Activated CD8-positive, alpha-beta memory T cell treated with anti-CD3 and anti-CD28 coated beads for 4 hours (primary cell): ENCODE data around the gene TNNI3K.

ENCODE experiments used
- DNase-seq, 2 donors: peaks; one replicate each; pipeline ENCODE4 v3.0.0-alpha.2; 2020; ENCODE audit warnings: low read depth in 2 of 2

The TNNI3K gene

DNA sequence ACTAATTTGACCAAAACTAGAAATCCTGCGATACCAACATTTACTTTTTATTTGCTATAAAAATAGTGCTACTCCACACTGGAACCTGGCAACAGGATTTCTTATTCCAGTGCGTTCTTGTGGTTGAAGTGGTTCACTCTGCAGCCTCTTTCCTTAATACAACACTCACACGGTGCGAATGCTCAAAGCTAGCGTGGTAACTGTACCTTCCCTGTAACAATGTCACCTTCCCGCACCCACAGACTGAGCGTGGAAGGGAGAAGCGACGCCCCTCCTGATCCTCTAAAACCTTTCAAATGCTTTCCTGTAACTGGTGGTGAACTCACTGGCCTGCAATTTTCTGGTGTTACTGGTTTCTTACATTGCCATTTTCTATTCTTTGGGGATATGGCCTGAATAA lies 145.1 kb downstream of the TNNI3K start:
- no peak for DNase-seq

DNA sequence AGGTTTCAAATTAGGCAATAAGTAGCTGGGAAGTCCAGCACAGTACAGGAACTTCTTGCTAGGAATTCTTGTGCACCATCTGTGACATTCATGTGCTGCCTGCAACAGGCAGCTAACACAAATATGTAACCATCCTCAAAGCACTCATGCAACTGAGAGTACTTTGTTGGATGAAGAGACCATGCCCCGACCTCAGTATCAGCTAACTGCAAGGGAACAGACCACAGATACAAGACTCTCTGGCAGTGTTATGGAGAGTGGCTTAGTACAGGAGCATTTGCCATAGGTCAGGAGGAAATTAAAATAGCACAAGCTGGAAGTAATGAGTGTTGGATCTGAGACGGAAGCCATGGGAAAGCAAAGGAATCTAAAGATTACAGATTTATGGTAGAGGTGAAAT lies 153.7 kb downstream of the TNNI3K start:
- DNase-seq = no peak

DNA sequence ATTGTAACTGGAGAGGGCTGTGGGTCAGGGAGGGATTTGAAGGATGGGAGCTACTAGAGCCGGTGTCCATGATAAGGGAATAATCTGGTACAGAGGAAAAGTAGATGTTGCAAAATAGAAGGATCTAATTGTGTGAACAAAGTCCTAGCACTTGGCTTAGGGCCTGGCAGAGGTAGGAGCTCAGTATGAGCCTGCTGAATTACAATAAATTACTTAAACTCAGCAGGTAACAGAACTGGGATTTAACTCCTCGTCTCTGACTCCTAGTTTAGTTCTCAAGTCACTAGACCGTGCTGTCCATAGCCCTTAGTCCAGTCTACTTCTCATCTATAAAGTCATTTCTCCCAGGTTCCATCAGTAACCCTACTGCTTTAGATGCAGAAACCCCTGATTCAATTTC lies 157.0 kb downstream of the TNNI3K start:
- DNase-seq = no peak

DNA sequence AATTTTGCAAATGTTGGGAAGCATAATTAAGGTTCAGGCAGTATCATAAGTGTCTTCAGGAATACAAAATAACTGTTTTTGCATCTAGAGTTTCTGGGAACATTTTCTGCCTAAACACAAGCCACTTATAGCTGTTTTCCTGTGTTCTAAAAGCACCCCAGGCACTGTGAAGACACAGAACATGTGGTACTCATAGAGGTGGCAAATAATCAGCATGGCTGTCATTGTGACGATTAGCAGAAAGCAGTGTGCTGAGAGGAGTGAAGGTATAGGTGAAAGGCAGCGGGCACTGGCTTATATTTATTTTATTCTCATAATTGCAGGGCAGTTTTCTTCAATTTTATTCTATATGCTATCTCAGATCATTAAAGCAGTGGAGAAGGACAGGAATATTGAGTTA lies 157.7 kb downstream of the TNNI3K start:
- no peak for DNase-seq

DNA sequence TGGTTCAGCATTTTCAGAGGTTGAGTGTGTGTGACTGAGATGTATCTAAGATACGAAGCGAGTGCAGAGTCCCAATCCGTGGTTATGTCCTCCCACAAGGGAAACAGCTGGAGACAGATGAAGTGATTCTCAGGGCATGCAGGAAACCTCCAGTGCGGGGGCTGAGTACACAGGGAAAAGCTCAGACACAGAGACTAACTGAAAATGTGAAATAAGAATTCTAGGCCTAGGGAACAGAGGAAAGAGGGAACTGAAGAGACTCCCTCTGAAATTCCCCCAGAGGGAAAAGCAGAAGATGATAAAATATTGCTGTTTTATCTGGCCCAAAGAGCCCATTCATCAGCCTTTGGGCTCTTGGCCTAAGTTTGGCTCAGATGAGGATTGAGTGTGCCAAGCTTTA lies 160.4 kb downstream of the TNNI3K start:
- DNase-seq = no peak

GRCh38 chr1:74396462-74396861 lies 161.3 kb downstream of the TNNI3K start:
- DNase-seq = no peak

DNA sequence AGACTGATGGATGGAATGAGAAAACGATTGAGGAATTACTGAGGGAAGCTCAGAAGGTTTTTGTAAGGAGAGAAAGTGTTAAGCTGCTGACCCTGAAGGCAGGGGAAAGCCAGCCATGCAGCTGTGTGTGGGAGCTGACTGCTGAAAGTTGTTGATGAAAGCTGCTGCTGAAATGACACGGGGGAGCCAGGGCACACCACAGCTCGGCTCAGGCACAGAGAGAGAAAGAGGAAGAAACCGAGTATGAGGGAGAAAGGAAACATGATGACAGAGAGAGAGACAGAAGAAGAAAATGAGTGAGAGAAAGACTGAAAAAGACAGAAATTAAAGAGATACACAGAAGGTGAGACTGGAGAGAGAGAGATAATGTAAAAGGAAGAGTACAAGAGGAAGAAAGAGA lies 161.7 kb downstream of the TNNI3K start:
- no peak for DNase-seq

DNA sequence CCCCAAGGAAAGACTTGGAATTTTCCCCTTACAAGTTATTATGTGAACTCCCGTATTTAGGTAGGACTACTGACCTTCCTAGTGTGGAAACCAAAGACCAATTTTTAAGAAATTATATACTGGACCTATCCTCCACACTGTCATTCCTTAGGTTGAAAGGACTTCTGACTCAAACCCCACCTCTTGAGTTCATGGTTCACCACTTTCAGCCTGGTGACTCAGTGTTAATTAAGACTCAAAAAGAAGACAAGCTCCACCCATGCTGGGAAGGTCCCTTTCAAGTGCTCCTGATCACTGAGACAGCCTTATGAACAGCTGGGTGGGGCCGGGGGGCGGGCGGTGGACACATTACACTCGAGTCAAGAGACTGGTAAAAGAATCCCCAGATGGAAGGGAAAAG lies 164.1 kb downstream of the TNNI3K start:
- no peak for DNase-seq

DNA sequence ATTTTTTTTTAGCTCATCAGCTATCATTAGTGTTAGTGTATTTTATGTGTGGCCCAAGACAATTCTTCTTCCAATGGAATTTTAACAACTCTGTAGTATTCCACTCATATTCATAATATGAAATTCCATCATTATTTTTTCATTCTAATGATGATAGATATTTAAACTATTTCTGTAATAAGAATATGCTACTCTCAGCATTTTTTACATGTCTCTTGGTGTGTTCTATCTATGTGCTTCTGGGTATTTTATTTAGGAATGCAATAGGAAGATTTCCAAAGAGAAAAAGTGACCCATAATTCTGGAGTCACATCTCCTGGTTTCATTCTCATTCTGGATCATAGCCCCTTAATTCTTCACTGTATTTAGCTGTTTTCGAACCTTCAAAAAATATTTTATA lies 167.7 kb downstream of the TNNI3K start:
- no peak for DNase-seq

- no peak for DNase-seq
These were observed 168.4 kb downstream of the TNNI3K start for GRCh38 chr1:74403606-74404005.

DNA sequence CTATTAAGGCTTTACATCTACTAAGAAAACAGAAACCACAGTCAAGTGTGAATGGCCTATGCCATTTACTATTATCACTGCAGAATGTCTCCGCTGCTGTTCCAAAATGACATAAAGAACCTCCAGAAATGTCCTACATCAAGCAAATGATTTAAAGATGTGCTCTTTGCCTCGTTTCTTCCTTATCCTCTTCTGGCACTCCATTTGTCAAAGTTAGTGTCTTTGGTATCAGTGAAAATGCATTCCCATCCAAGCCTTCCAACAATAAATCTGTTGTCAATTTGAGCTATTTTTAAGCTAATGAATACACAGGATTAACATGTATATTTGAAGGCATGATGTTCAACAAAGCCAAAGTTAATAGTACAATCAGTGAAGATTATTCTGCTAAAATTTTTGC lies 171.6 kb downstream of the TNNI3K start:
- no peak for DNase-seq

GRCh38 chr1:74407902-74408301 lies 172.7 kb downstream of the TNNI3K start:
- DNase-seq = no peak

GRCh38 chr1:74412244-74412643 lies 177.1 kb downstream of the TNNI3K start:
- DNase-seq = no peak

GRCh38 chr1:74415935-74416334 lies 180.7 kb downstream of the TNNI3K start:
- DNase-seq = no peak

DNA sequence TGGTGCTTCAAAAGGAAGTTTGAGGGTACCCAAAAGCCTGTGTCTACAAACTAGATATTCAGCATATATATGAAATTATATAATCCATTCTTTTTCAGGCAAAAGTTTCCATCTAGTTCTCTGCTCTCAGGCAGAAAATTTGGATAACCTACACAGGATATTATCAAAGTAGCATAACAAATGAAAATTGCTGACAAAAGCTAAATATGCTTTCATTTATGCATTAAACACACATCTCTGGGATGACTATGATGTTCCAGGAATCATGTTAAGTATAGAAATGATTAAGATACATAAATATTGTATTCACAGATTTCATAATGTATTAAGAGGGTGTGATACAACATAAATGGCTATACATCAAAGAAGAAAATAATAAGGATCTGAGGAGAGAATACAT lies 184.4 kb downstream of the TNNI3K start:
- no peak for DNase-seq

GRCh38 chr1:74420467-74420866 lies 185.3 kb downstream of the TNNI3K start:
- DNase-seq = no peak

DNA sequence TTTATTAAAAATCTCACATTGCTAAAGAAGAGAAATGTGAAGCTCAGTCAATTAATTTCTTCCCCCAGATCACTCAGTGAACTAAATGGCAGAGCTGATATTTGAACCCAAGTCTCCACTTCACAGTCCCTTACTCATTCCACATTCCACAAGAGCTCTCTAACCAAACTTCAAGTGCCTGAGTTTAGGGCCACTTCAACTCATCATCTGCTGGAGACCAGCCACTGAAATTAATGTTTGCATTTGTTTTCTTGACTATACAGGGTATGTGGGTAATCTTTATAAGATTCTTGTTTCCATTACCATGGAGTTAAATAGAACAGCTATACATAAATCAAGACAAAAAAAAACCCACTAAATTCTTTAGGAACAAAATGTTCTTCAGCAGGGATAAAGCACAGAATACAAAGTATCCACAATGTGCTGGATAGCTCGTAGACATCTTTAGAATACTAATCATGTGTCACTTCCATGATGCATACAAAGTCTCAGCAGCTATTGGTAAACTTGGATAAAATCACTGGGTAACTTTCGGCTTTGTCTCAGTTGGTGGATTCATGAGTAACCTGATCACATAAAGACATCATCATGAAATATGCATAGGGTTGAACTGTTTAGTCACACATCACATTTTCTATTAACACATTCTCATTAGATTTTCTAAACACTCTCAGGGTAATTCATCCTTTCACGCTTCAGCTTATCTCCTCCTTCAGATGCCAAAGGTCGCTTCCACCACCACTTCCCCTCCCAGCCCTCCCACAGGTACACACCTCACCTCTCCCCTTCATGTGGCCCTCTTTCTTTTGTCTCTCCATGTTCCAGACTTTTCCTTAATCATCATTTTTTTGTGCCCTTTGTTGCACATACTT lies 187.5 kb downstream of the TNNI3K start:
- DNase-seq = no peak

- no peak for DNase-seq
These were observed 188.3 kb downstream of the TNNI3K start for GRCh38 chr1:74423471-74423870.

DNA sequence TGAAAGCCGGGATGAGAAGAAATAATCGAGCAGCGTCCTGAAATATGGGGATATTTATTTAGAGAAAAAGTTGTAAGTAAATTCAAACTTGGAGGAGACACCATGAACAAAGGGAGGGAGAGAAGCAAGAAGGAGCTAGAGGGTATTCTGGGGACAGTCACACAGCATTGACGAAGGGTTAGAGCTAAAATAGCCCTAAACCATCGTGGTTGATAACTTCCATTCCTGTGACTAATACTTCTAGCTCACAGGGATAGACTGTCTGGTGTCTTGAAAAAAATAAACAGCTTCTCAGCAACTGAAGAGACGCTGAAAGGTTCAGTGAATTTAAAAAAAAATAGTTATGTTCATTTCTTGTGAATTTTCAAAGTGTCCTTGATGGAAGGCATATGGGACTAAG lies 190.5 kb downstream of the TNNI3K start:
- DNase-seq = no peak

- DNase-seq = no peak
These were observed 191.2 kb downstream of the TNNI3K start for GRCh38 chr1:74426208-74426937.

GRCh38 chr1:74427681-74428080 lies 192.5 kb downstream of the TNNI3K start:
- no peak for DNase-seq

DNA sequence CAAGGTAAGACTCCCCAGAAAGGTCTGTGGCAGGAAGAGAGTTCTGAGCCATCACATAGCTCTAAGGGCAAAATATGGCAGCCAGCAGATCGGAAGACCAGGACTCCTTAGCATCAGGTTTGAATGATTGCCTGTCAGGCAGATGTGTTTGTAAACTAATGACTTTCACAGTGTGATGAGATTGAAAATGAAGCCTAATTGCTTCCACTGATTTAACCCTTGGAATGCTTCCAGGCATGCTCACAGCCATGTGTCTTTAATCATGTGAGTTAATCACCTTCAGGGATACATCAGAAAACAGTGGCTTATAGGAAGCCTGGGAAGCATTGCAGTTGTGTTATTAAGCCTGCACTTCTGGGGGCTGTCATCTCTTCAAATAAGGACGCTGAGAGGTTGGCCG lies 194.4 kb downstream of the TNNI3K start:
- DNase-seq = no peak

- no peak for DNase-seq
These were observed 195.3 kb downstream of the TNNI3K start for GRCh38 chr1:74430342-74430934.
